Small intestine (tissue), 7 donors: ENCODE measurements around the gene SPATA16. TPM values are rescaled to one million over a fixed set of nuclear protein-coding genes. Genes with fewer than 3 reads are reported as not detected.

Source experiments
- DNase-seq, 2 donors: peaks; one replicate each; pipeline versions ENCODE4 v3.0.0 to v3.0.0-alpha.2; 2013
- FAIRE-seq: peaks from 2 replicates; lab custom pipeline; 2012; peaks lifted over from hg19 to GRCh38; lab: Jason Lieb, UNC
- H3K27ac ChIP-seq, 3 donors: one replicate each; pipeline ENCODE4 v1.5.1; 2013; ENCODE audit warnings: low read length in 2 of 3, mild to moderate bottlenecking in 2 of 3, control low read depth in 1 of 3, inconsistent platforms in 1 of 3, low read depth in 1 of 3, moderate library complexity in 1 of 3
- H3K27me3 ChIP-seq, 3 donors: one replicate each; pipeline ENCODE4 v1.6.1; 2013; ENCODE audit warnings: low read length in 3 of 3, inconsistent platforms in 1 of 3; ENCODE audit not compliant: control insufficient read depth in 3 of 3, insufficient read depth in 3 of 3
- H3K36me3 ChIP-seq, 3 donors: one replicate each; pipeline ENCODE4 v1.6.1; 2013; ENCODE audit warnings: low read length in 3 of 3, inconsistent platforms in 1 of 3, low read depth in 1 of 3, mild to moderate bottlenecking in 1 of 3, moderate library complexity in 1 of 3; ENCODE audit not compliant: control insufficient read depth in 3 of 3, insufficient read depth in 2 of 3
- H3K4me1 ChIP-seq, 3 donors: one replicate each; pipeline ENCODE4 v1.6.1; 2013; ENCODE audit warnings: low read length in 2 of 3, inconsistent platforms in 1 of 3, low read depth in 1 of 3, mild to moderate bottlenecking in 1 of 3, moderate library complexity in 1 of 3; ENCODE audit not compliant: control insufficient read depth in 3 of 3, insufficient read depth in 2 of 3
- H3K4me3 ChIP-seq, 3 donors: one replicate each; pipeline ENCODE4 v1.5.1; 2013; ENCODE audit warnings: low read length in 3 of 3, control low read depth in 1 of 3, inconsistent platforms in 1 of 3, low read depth in 1 of 3, mild to moderate bottlenecking in 1 of 3, moderate library complexity in 1 of 3
- H3K9me3 ChIP-seq, 2 donors: one replicate each; pipeline ENCODE4 v1.6.1; 2013; ENCODE audit warnings: low read depth in 1 of 2, low read length in 1 of 2; ENCODE audit not compliant: control insufficient read depth in 2 of 2, insufficient read depth in 1 of 2
- WGBS, 3 donors: extraction: QIAGEN DNeasy Blood & Tissue Kit; methylation state at CpG; one replicate each; pipeline ENCODE4 v1.1.7; 2013; 5-methylcytosine and 5-hydroxymethylcytosine counted together
- polyA plus RNA-seq, 4 donors: library from polyadenylated mRNA; stranded (reverse) in 3 of 4; unstranded in 1 of 4; fragments of 200-250 nt in 3 of 4; fragments of 120-200 nt in 1 of 4; gene quantifications; one replicate each; pipeline versions ENCODE4 v1.2.1 to v1.2.3, GENCODE V29; 2013
- donor health status: healthy with polysubstance abuse.
- donor health status: control.
- donor health status: control.
- donor health status: Bipolar disorder and iron deficiency.
- donor health status: healthy.

SPATA16 gene
- polyA plus RNA-seq, 4 donors = not detected

DNA sequence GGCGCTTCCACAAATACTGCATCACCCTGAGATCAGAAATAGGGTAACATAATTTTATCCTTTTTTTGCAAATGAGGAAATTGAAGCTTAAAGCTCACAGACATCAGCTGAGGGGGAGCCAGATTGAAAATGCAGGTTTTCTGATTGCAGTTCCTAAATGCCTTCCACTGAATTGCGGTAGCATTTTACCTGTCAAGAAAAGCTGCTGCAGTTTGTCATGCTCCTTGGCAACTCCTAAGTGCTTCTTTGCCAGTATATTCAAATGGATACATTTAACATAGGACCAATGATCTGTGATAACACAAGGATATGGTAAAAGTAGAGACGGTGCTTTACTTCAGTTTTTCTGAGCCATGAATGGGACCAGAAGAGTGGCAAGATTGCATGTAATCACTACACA, 50.5 kb downstream of the SPATA16 start:
- Histone ChIP-seq H3K27me3 (no peaks in the 10 kb centered on the region), H3K9me3 (no peaks in the 10 kb centered on the region), H3K36me3 (no peaks in the 10 kb centered on the region), H3K27ac (no peak overlapping the region), H3K4me1 (no peaks in the 10 kb centered on the region), H3K4me3 (no peak overlapping the region)
- 91 to 93% (median 92%) methylated on average over 3 of the region's 3 CpGs for WGBS, 3 donors
- DNase-seq = no peak
- no peak for FAIRE-seq

DNA sequence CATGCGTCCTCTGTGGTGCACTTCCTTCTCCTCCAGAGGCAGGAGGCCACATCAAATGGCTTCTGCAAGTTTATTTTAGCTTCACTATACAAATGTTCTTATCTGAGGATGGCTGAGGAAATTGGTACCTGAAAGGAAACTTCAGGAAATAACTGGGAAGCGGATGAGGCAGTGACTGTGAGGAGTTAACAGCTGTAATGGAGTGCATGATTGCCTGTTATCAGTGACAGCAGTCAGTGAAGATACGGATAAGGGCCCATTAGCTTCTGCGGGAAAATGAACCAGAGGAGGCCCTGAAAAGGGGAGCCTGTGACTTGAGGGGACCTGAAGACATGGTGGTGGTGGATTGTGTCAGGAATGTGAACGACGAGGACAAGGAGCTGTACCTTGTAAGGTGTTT, 51.8 kb downstream of the SPATA16 start:
- Histone ChIP-seq H3K9me3 (no peaks in the 10 kb centered on the region), H3K27me3 (no peaks in the 10 kb centered on the region), H3K4me3 (no peak overlapping the region), H3K27ac (no peak overlapping the region), H3K4me1 (no peaks in the 10 kb centered on the region), H3K36me3 (no peaks in the 10 kb centered on the region)
- 53 to 61% (median 59%) methylated on average over 6 of the region's 6 CpGs for WGBS, 3 donors
- FAIRE-seq = no peak
- no peak for DNase-seq

DNA sequence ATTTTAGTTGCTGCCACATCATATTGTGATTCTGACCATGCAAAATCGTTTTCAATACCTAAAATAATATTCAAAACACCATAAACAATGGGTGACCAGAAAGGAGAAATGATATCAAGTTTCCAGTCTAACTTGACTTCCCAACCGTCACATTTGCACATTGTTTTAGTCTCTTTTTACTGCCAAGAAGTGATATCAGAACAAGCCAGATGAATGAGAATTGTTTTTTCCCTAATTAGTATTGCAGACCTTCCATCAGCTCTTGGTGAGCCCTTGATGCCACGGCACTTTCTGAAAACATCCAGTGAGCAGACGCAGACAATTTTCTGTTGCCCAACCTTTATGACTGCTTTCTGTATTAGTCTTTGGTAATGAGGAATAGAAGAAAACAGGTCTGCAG, 62.5 kb downstream of the SPATA16 start:
- H3K27me3 ChIP-seq = no peaks in the 10 kb centered on the region
- no peaks in the 10 kb centered on the region for H3K4me1 ChIP-seq
- peaks cover 0 to 6% of the 10 kb centered on the region in 2 donors for H3K9me3 ChIP-seq
- DNase-seq = no peak
- no peak overlapping the region for H3K4me3 ChIP-seq
- FAIRE-seq = no peak
- no peak overlapping the region for H3K27ac ChIP-seq
- 57 to 68% (median 63%) methylated on average over 4 of the region's 4 CpGs for WGBS, 3 donors
- H3K36me3 ChIP-seq = no peaks in the 10 kb centered on the region

DNA sequence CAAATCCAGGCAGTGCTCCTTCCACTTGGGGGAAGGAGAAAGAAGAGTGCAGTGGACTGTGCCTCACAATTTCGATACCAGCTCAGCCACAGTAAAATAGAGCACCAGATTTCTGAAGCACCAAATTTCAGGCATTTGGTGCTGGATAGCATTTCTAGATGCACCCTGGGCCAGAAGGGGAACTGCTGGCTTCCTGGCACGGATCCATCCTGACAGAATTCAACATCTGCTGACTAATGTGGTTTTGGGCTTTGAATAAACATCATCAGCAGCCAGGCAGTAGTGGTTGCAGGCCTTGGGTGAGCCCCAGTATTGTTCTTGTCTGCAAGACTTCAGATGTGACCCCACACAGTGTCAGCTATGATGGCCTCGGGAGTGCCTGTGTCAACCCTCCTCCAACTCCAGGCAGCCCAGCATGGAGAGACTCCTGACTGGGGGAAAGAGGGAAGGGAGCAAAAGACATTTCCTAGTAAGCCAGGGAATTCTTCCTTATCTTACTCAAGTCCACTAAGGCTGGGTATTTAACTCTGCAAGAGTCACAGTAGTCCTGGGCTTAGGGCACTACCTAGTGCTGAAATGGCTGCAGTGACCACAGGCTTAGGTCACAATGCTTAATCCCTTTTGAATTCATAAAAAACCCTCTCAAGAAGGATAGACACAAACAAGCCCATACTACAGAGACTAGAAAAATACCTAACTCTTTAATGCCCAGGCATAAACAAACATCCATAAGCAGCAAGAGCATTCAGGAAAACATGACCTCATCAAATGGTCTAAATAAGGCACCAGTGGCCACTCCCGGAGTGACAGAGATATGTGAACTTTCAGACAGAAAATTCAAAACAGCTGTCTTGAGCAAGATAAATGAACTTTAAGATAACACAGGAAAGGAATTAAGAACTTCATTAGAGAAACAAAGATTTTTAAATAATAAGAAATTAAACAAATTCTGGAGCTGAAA, 74.7 kb downstream of the SPATA16 start:
- 40 to 61% (median 52%) methylated on average over 4 of the region's 4 CpGs for WGBS, 3 donors
- Histone ChIP-seq H3K9me3 (no peaks in the 10 kb centered on the region), H3K4me1 (no peaks in the 10 kb centered on the region), H3K36me3 (no peaks in the 10 kb centered on the region), H3K4me3 (no peak overlapping the region), H3K27me3 (no peaks in the 10 kb centered on the region), H3K27ac (no peak overlapping the region)
- no peak for DNase-seq
- FAIRE-seq = no peak

DNA sequence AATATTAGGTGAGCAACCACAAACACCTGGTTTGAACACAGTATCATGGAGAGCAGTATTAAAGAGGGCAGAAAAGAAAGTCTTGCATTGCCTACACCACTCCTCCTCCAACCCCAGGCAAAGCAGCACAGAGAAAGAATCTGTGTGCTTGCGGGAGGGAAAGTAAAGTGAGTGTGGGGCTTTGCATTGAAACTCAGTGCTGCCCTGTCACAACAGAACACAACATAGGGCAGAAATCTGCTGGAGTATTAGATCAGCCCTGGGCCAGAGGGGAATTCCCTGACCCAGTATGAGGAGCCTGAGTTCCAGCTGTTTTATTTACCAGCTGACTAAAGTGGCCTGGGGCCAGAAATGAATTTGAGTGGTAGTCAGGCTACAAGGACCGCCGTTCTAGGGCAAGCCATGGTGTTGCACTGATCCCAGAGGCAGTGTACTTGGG, 75.5 kb downstream of the SPATA16 start:
- FAIRE-seq (no peak), DNase-seq (no peak)
- no peaks in the 10 kb centered on the region for H3K9me3 ChIP-seq

DNA sequence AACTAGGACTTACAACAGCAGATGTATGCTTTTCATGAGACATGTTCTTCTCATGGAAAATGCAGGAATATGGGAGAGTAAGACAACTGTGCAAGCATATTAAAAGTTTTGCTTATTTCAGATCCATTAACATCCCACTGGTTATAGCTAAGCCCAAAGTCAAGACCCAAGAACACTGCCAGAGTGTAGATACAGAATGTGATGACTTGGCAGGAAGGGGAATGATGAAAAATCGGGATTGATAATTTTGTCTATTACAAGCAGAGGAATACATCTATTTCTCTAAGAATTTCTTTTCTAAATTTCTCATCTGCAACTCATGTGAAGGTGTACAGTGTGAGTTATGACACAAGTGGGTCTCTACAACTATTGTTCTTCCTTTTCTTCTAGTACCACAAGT, 76.4 kb downstream of the SPATA16 start:
- Histone ChIP-seq H3K9me3 (no peaks in the 10 kb centered on the region), H3K27me3 (no peaks in the 10 kb centered on the region), H3K4me1 (no peaks in the 10 kb centered on the region), H3K27ac (no peak overlapping the region), H3K36me3 (no peaks in the 10 kb centered on the region), H3K4me3 (no peak overlapping the region)
- 76 to 77% (median 77%) methylated on average over 1 of the region's 1 CpG for WGBS, 3 donors
- no peak for DNase-seq
- no peak for FAIRE-seq

More for the DNA sequence above, 75.5 kb downstream of the SPATA16 start:
- H3K4me1 ChIP-seq = no peaks in the 10 kb centered on the region
- H3K4me3 ChIP-seq = no peak overlapping the region
- H3K36me3 ChIP-seq = no peaks in the 10 kb centered on the region
- no peaks in the 10 kb centered on the region for H3K27me3 ChIP-seq
- whole genome bisulfite sequencing, 3 donors = 51 to 78% (median 69%) methylated on average over 3 of the region's 3 CpGs
- no peak overlapping the region for H3K27ac ChIP-seq

DNA sequence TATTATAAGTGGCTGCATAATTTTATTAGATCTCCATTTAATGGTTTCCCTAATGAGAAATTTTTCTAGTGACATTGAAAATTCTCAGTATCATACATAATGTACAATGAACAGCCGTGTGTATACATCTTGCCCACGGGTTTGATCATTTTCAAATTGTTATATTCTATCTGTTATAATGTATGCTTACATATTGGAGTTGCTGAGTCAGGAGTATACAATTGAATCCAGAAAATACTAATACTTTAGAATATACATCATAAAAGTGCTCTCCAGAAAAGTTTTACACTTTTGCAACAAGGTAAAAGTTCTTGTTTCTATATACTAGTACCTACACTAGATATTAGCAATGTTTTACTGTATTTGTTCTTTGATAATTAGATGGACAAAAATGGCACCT, 82.8 kb downstream of the SPATA16 start:
- Histone ChIP-seq H3K4me3 (no peak overlapping the region), H3K4me1 (no peaks in the 10 kb centered on the region), H3K9me3 (no peaks in the 10 kb centered on the region), H3K27me3 (no peaks in the 10 kb centered on the region), H3K36me3 (no peaks in the 10 kb centered on the region), H3K27ac (no peak overlapping the region)
- no peak for DNase-seq
- FAIRE-seq = no peak
- 83 to 88% (median 85%) methylated on average over 2 of the region's 2 CpGs for WGBS, 3 donors

DNA sequence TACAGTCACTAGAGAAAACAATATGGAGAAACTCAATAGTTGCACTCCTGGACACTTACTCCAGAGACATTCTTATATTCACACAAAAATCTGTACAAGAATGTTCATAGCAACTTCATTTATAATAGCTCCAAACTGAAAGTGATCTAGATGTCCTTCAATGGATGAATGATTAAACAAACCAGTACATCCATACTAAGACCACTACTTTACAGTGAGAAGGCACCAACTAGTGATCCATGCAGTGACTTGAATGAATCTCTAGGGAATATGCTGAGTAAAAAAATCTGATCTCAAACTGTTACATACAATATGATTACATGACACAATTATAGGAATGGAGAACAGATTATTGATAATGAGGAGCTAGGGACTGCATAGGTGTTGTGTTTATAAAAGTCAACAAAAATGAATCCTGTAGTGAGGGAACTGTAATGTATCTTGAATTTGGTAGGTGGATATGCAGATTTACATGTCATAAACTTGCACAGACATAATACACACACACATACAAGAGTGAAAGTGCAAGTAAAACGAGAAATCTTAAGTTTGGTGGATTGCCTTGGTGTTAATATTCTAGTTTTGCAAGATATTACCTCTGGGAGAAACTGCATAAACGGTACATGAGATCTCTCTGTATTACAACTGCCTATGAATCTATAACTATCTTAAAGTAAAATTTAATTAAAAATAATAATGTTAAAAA, 85.7 kb downstream of the SPATA16 start:
- Histone ChIP-seq H3K36me3 (no peaks in the 10 kb centered on the region), H3K4me1 (no peaks in the 10 kb centered on the region), H3K27me3 (no peaks in the 10 kb centered on the region), H3K4me3 (no peak overlapping the region), H3K9me3 (no peaks in the 10 kb centered on the region), H3K27ac (no peak overlapping the region)
- FAIRE-seq = no peak
- WGBS, 3 donors = 7 to 31% (median 16%) methylated on average over 2 of the region's 2 CpGs
- DNase-seq = no peak
